HepG2 (cell line): ENCODE results near the gene MAP3K3. TPM values are rescaled to one million over a fixed set of nuclear protein-coding genes. Genes with fewer than 3 reads are reported as not detected.

Experiments used
- ATAC-seq: fragments of 200-7000 bp; cut with Tn5 transposase; 3 replicates; pipeline ENCODE4 v1.9.1; 2020; ENCODE audit warnings: mild to moderate bottlenecking, moderate library complexity
- BruUV-seq: library from RNA; stranded (reverse); fragments of 400-500 nt; replicated peaks from 2 replicates; lab custom pipeline; 2021; lab: Mats Ljungman, UMichigan
- CTCF ChIA-PET: fragments of 300-600 bp; formaldehyde crosslinking; extraction: SDS; loops from one replicate; lab custom pipeline; 2021; ENCODE audit warnings: low total read pairs, inconsistent platforms, low intra/inter-chr PET ratio; lab: Yijun Ruan, JAX
- POLR2A ChIA-PET: fragments of 350-600 bp; sonication (Branson Sonifier 250); formaldehyde crosslinking; loops from one replicate; lab custom pipeline; 2020; ENCODE audit warnings: antibody characterized with exemption, inconsistent platforms; lab: Yijun Ruan, JAX
- DNase-seq: peaks from one replicate; pipeline ENCODE4 v3.0.0-alpha.2; 2015; ENCODE audit warnings: low spot score
- FAIRE-seq: peaks from 3 replicates; lab custom pipeline; 2011; peaks lifted over from hg19 to GRCh38; lab: Jason Lieb, UNC
- H2AFZ ChIP-seq: one replicate; pipeline ENCODE4 v1.6.1; 2011; ENCODE audit warnings: low read length, inconsistent platforms
- H3K27ac ChIP-seq: fragments of 300-600 bp; 3 replicates; pipeline ENCODE4 v1.8.0; 2011; ENCODE audit warnings: mixed run types, mild to moderate bottlenecking, mixed read lengths, low read length, inconsistent platforms; ENCODE audit not compliant: insufficient read depth; ENCODE audit errors: extremely low read length
- H3K27me3 ChIP-seq, 2 experiments: fragments of 200-600 bp in 1 of 2; 2 replicates in 1 of 2; 3 replicates in 1 of 2; pipeline versions ENCODE4 v1.6.0 to v1.8.0; 2011; ENCODE audit warnings: low read length in 2 of 2, mild to moderate bottlenecking in 2 of 2, moderate library complexity in 2 of 2, inconsistent platforms in 1 of 2; ENCODE audit not compliant: insufficient read depth in 2 of 2, control insufficient read depth in 1 of 2
- H3K36me3 ChIP-seq, 2 experiments: fragments of 200-600 bp in 1 of 2; replicated peaks in 1 of 2; 2 replicates in 1 of 2; 3 replicates in 1 of 2; pipeline versions ENCODE4 v1.5.1 to v1.8.0; 2011; ENCODE audit warnings: low read length in 2 of 2, inconsistent platforms in 1 of 2; ENCODE audit not compliant: insufficient read depth in 2 of 2, control insufficient read depth in 1 of 2
- H3K4me1 ChIP-seq: 2 replicates; pipeline ENCODE4 v1.5.1; 2012; ENCODE audit warnings: low read length, inconsistent platforms; ENCODE audit not compliant: insufficient read depth
- H3K4me2 ChIP-seq: 2 replicates; pipeline ENCODE4 v1.6.0; 2011; ENCODE audit warnings: low read depth, low read length, inconsistent platforms
- H3K4me3 ChIP-seq, 3 experiments: fragments of 200-600 bp in 1 of 3; sonication (generic), shearing (Covaris generic) in 1 of 3; replicated peaks in 1 of 3; 2 replicates each; pipeline ENCODE4 v1.5.1; 2011 to 2016; ENCODE audit warnings: low read length in 3 of 3, inconsistent platforms in 2 of 3, low read depth in 2 of 3, mild to moderate bottlenecking in 2 of 3, control low read depth in 1 of 3, mixed read lengths in 1 of 3; ENCODE audit not compliant: insufficient read depth in 1 of 3
- H3K79me2 ChIP-seq: one replicate; pipeline ENCODE4 v1.6.1; 2011; ENCODE audit warnings: low read length, inconsistent platforms; ENCODE audit not compliant: insufficient read depth
- H3K9ac ChIP-seq: 2 replicates; pipeline ENCODE4 v1.6.0; 2011; ENCODE audit warnings: mild to moderate bottlenecking, low read depth, low read length, inconsistent platforms; ENCODE audit not compliant: insufficient read depth
- H3K9me3 ChIP-seq: 2 replicates; pipeline ENCODE4 v1.5.1; 2012; ENCODE audit warnings: mild to moderate bottlenecking, low read length
- H4K20me1 ChIP-seq: 2 replicates; pipeline ENCODE4 v1.6.0; 2011; ENCODE audit warnings: inconsistent platforms, mild to moderate bottlenecking, low read length, moderate library complexity; ENCODE audit not compliant: insufficient read depth
- AHDC1 ChIP-seq: sonication (generic); formaldehyde crosslinking; IDR thresholded peaks from 2 replicates; pipeline ENCODE4 v1.5.1; 2020; ENCODE audit warnings: mild to moderate bottlenecking, missing genetic modification reagents, borderline replicate concordance
- IRF2 ChIP-seq: IDR thresholded peaks from 2 replicates; pipeline ENCODE4 v1.6.1; 2018; ENCODE audit warnings: missing genetic modification reagents, missing compliant biosample characterization
- NR2C2 ChIP-seq: sonication (generic); formaldehyde crosslinking; IDR thresholded peaks from 2 replicates; pipeline ENCODE4 v1.4.0; 2020; ENCODE audit warnings: missing genetic modification reagents, mild to moderate bottlenecking, moderate library complexity, borderline replicate concordance
- TRAFD1 ChIP-seq: sonication (generic); formaldehyde crosslinking; IDR thresholded peaks from 2 replicates; pipeline ENCODE4 v1.5.1; 2020; ENCODE audit warnings: missing genetic modification reagents, mild to moderate bottlenecking, borderline replicate concordance
- TSC22D2 ChIP-seq: sonication (generic); formaldehyde crosslinking; IDR thresholded peaks from 2 replicates; pipeline ENCODE4 v1.5.1; 2020; ENCODE audit warnings: missing genetic modification reagents, mild to moderate bottlenecking, borderline replicate concordance
- ZFAT ChIP-seq: sonication (generic); formaldehyde crosslinking; conservative IDR thresholded peaks from 2 replicates; pipeline ENCODE4 v1.8.1; 2023; ENCODE audit warnings: missing genetic modification reagents, inconsistent platforms
- ZNF253 ChIP-seq: sonication (generic); formaldehyde crosslinking; IDR thresholded peaks from 2 replicates; pipeline ENCODE4 v1.8.0; 2022; ENCODE audit warnings: mild to moderate bottlenecking, missing genetic modification reagents, borderline replicate concordance
- ZNF275 ChIP-seq: sonication (generic); formaldehyde crosslinking; IDR thresholded peaks from 2 replicates; pipeline ENCODE4 v1.8.0; 2022; ENCODE audit warnings: missing genetic modification reagents, mild to moderate bottlenecking, inconsistent platforms, borderline replicate concordance
- ZNF468 ChIP-seq: sonication (generic); formaldehyde crosslinking; IDR thresholded peaks from 2 replicates; pipeline ENCODE4 v1.8.0; 2022; ENCODE audit warnings: mild to moderate bottlenecking, moderate library complexity, missing genetic modification reagents
- ZNF512B ChIP-seq: sonication (generic); formaldehyde crosslinking; IDR thresholded peaks from 2 replicates; pipeline ENCODE4 v1.5.1; 2020; ENCODE audit warnings: missing genetic modification reagents, mild to moderate bottlenecking, borderline replicate concordance
- ZNF782 ChIP-seq: sonication (generic); formaldehyde crosslinking; IDR thresholded peaks from 2 replicates; pipeline ENCODE4 v1.4.0; 2020; ENCODE audit warnings: missing genetic modification reagents, mild to moderate bottlenecking, borderline replicate concordance
- WGBS: methylation state at CpG from one replicate; pipeline ENCODE4 v1.1.6; 2017; ENCODE audit warnings: low lambda C conversion rate; 5-methylcytosine and 5-hydroxymethylcytosine counted together
- in situ Hi-C: cut with HindIII; loops from 2 replicates; pipeline ENCODE4 v1.10.0; 2017; ENCODE audit warnings: low pct_unique_long_range_greater_than_20kb; ENCODE audit not compliant: extremely low pct_ligation_motif_present
- intact Hi-C: fragments of 100-400 bp; cut with micrococcal nuclease; formaldehyde crosslinking; loops from one replicate; pipeline ENCODE4 v1.10.0; 2022; ENCODE audit not compliant: unreplicated experiment
- polyA plus RNA-seq, 8 experiments: library from polyadenylated mRNA; depleted of rRNA in 3 of 8; stranded (reverse) in 7 of 8; unstranded in 1 of 8; fragments of >200 nt; fragmentation: Illumina TruSeq in 4 of 8; extraction: Trizol in 4 of 8; gene quantifications; 2 replicates each; pipeline versions ENCODE4 v1.2.1 to v1.2.3, GENCODE V29; 2011 to 2016; ENCODE audit warnings: low read depth in 4 of 8, missing spikeins in 1 of 8, mixed read lengths in 1 of 8; ENCODE audit not compliant: insufficient read depth in 1 of 8
- total RNA-seq, 5 experiments: library from RNA; depleted of rRNA; stranded (reverse); fragments of >200 nt; fragmentation: Illumina TruSeq; extraction: Trizol; gene quantifications; 2 replicates each; pipeline ENCODE4 v1.2.3, GENCODE V29; 2016; ENCODE audit warnings: low read depth in 1 of 5

The MAP3K3 gene
- total and polyA plus RNA-seq, 2 of the 13 experiments (the other 11 are each of a cell fraction or from before 2014, with no cell fraction given) = 17.7 to 21.8 TPM

GRCh38 chr17:63665527-63666214, 43.5 kb downstream of the MAP3K3 start:
- ChIA-PET POLR2A (no interaction called here), CTCF (no interaction called here)
- DNase-seq (no peak), FAIRE-seq (no peak), ATAC-seq (no peak)
- Histone ChIP-seq H3K27me3 (no peaks in the 10 kb centered on the region), H3K9ac (no peak overlapping the region), H3K9me3 (no peaks in the 10 kb centered on the region), H2AFZ (no peak overlapping the region), H4K20me1 (no peaks in the 10 kb centered on the region), H3K27ac (no peak overlapping the region), H3K79me2 (no peaks in the 10 kb centered on the region), H3K4me1 (no peaks in the 10 kb centered on the region), H3K4me3 (no peak overlapping the region), H3K4me2 (no peak overlapping the region), H3K36me3 (peaks cover 14 to 39% of the 10 kb centered on the region in 2 experiments; a peak in 4 of 5 replicates)
- 85% methylated on average over 5 of the region's 5 CpGs for WGBS
- BruUV-seq = no TSS peak
- in situ Hi-C loops = no loop called here
- intact Hi-C loops = no loop called here
- TF ChIP-seq TRAFD1 (CRISPR knock-in tag) = no peak
- TF ChIP-seq NR2C2 = no peak
- TF ChIP-seq TSC22D2 = no peak
- TF ChIP-seq ZFAT = no peak
- no peak for TF ChIP-seq ZNF782
- no peak for TF ChIP-seq AHDC1 (CRISPR knock-in tag)
- TF ChIP-seq ZNF253 (CRISPR knock-in tag) = no peak
- TF ChIP-seq ZNF275 = no peak
- TF ChIP-seq IRF2 = no peak
- no peak for TF ChIP-seq ZNF468
- no peak for TF ChIP-seq ZNF512B (CRISPR knock-in tag)
